H1 (cell line): ENCODE measurements around the gene DUSP10. TPM values are rescaled to one million over a fixed set of nuclear protein-coding genes. Genes with fewer than 3 reads are reported as not detected.

Source experiments
- CTCF ChIA-PET: fragments of 300-600 bp; sonication (Branson Sonifier 250); formaldehyde crosslinking; loops from one replicate; lab custom pipeline; 2021; ENCODE audit not compliant: partially characterized antibody; lab: Charles Lee
- POLR2A ChIA-PET: fragments of 300-600 bp; sonication (Branson Sonifier 250); formaldehyde crosslinking; loops from one replicate; lab custom pipeline; 2021; ENCODE audit warnings: inconsistent platforms; ENCODE audit not compliant: partially characterized antibody; lab: Charles Lee
- DNase-seq, 2 experiments: peaks; one replicate each; pipeline versions ENCODE4 v3.0.0 to v3.0.0-alpha.2; 2010 to 2022; ENCODE audit warnings: low spot score in 2 of 2, low read depth in 1 of 2, mixed read lengths in 1 of 2
- FAIRE-seq: peaks from 2 replicates; lab custom pipeline; 2011; peaks lifted over from hg19 to GRCh38; lab: Jason Lieb, UNC
- H2AFZ ChIP-seq: 2 replicates; pipeline ENCODE4 v1.8.1; 2012; ENCODE audit warnings: low read length, inconsistent platforms
- H2AK5ac ChIP-seq: 2 replicates; pipeline ENCODE4 v1.6.1; 2013; ENCODE audit warnings: low read depth, low read length
- H2BK120ac ChIP-seq: replicated peaks from 2 replicates; pipeline ENCODE3; 2013; ENCODE audit warnings: low read depth, low read length, inconsistent platforms
- H2BK12ac ChIP-seq: 2 replicates; pipeline ENCODE4 v1.6.1; 2013; ENCODE audit warnings: low read depth, low read length
- H2BK15ac ChIP-seq: 2 replicates; pipeline ENCODE4 v1.6.1; 2013; ENCODE audit warnings: low read length
- H2BK20ac ChIP-seq: 2 replicates; pipeline ENCODE4 v1.6.1; 2013; ENCODE audit warnings: low read length
- H2BK5ac ChIP-seq: 2 replicates; pipeline ENCODE4 v1.6.1; 2013; ENCODE audit warnings: low read depth, low read length
- H3K14ac ChIP-seq: 2 replicates; pipeline ENCODE4 v1.6.1; 2013; ENCODE audit warnings: inconsistent platforms; ENCODE audit not compliant: insufficient read length
- H3K18ac ChIP-seq: 2 replicates; pipeline ENCODE4 v1.6.1; 2013; ENCODE audit warnings: low read length; ENCODE audit errors: extremely low read depth
- H3K23ac ChIP-seq: 2 replicates; pipeline ENCODE4 v1.6.1; 2013; ENCODE audit warnings: inconsistent platforms; ENCODE audit not compliant: insufficient read length
- H3K23me2 ChIP-seq: 2 replicates; pipeline ENCODE4 v1.6.1; 2013; ENCODE audit warnings: low read depth, low read length
- H3K27ac ChIP-seq: 2 replicates; pipeline ENCODE4 v1.6.1; 2011; ENCODE audit warnings: low read depth, low read length, inconsistent platforms
- H3K27me3 ChIP-seq, 4 experiments: replicated peaks in 1 of 4; 1 replicate in 1 of 4; 2 replicates in 3 of 4; pipeline versions ENCODE4 v1.6.1 to v1.8.1; 2011 to 2013; ENCODE audit warnings: low read length in 3 of 4, mild to moderate bottlenecking in 3 of 4, inconsistent platforms in 2 of 4, mixed read lengths in 2 of 4, moderate library complexity in 1 of 4; ENCODE audit not compliant: control insufficient read depth in 3 of 4, insufficient read depth in 3 of 4; ENCODE audit errors: extremely low read depth in 1 of 4
- H3K36me3 ChIP-seq, 4 experiments: 2 replicates each; pipeline versions ENCODE4 v1.6.1 to v1.8.1; 2011 to 2013; ENCODE audit warnings: mild to moderate bottlenecking in 4 of 4, low read length in 3 of 4, moderate library complexity in 2 of 4, control low read depth in 1 of 4, inconsistent platforms in 1 of 4; ENCODE audit not compliant: insufficient read depth in 4 of 4, control insufficient read depth in 2 of 4
- H3K4ac ChIP-seq: replicated peaks from 2 replicates; pipeline ENCODE3; 2013; ENCODE audit warnings: low read length, low read depth, mixed read lengths, inconsistent platforms; ENCODE audit not compliant: insufficient read length
- H3K4me1 ChIP-seq, 4 experiments: replicated peaks in 1 of 4; 1 replicate in 1 of 4; 2 replicates in 3 of 4; pipeline versions ENCODE4 v1.6.1 to v1.8.1; 2011 to 2013; ENCODE audit warnings: low read length in 3 of 4, inconsistent platforms in 2 of 4, mixed read lengths in 1 of 4; ENCODE audit not compliant: insufficient read depth in 4 of 4, control insufficient read depth in 3 of 4
- H3K4me2 ChIP-seq, 2 experiments: 2 replicates each; pipeline versions ENCODE4 v1.6.1 to v1.8.1; 2011 to 2013; ENCODE audit warnings: low read depth in 2 of 2, low read length in 2 of 2, control low read depth in 1 of 2, inconsistent platforms in 1 of 2, mild to moderate bottlenecking in 1 of 2; ENCODE audit not compliant: insufficient read depth in 1 of 2
- H3K4me3 ChIP-seq, 4 experiments: fragments of 200-600, 300-600 bp in 1 of 4; sonication (generic), shearing (Covaris generic), sonication (Bioruptor Twin) in 1 of 4; 2 replicates each; pipeline versions ENCODE4 v1.5.1 to v1.8.1; 2011 to 2016; ENCODE audit warnings: low read length in 4 of 4, low read depth in 3 of 4, control low read depth in 2 of 4, inconsistent platforms in 2 of 4, mild to moderate bottlenecking in 2 of 4, mixed read lengths in 1 of 4, moderate library complexity in 1 of 4; ENCODE audit not compliant: insufficient read depth in 2 of 4; ENCODE audit errors: extremely low read depth in 1 of 4
- H3K56ac ChIP-seq: replicated peaks from 2 replicates; pipeline ENCODE3; 2013; ENCODE audit warnings: low read depth, mild to moderate bottlenecking, mixed read lengths, low read length, inconsistent platforms; ENCODE audit not compliant: insufficient read length
- H3K79me1 ChIP-seq: 2 replicates; pipeline ENCODE4 v1.6.1; 2013; ENCODE audit warnings: low read depth, low read length, control low read depth
- H3K79me2 ChIP-seq, 2 experiments: 2 replicates each; pipeline versions ENCODE4 v1.6.1 to v1.8.1; 2012 to 2013; ENCODE audit warnings: low read length in 2 of 2, mild to moderate bottlenecking in 2 of 2, inconsistent platforms in 1 of 2; ENCODE audit not compliant: insufficient read depth in 2 of 2, control insufficient read depth in 1 of 2
- H3K9ac ChIP-seq, 4 experiments: replicated peaks in 1 of 4; 1 replicate in 1 of 4; 2 replicates in 3 of 4; pipeline versions ENCODE4 v1.6.1 to v1.8.1; 2011 to 2013; ENCODE audit warnings: low read depth in 3 of 4, low read length in 3 of 4, control low read depth in 2 of 4, mild to moderate bottlenecking in 2 of 4, moderate library complexity in 2 of 4, inconsistent platforms in 1 of 4; ENCODE audit errors: extremely low read depth in 1 of 4
- H3K9me3 ChIP-seq, 2 experiments: 2 replicates each; pipeline versions ENCODE4 v1.6.1 to v1.8.1; 2012 to 2013; ENCODE audit warnings: mild to moderate bottlenecking in 2 of 2, moderate library complexity in 2 of 2, control low read depth in 1 of 2, inconsistent platforms in 1 of 2, low read depth in 1 of 2, low read length in 1 of 2, mixed read lengths in 1 of 2; ENCODE audit not compliant: insufficient read depth in 2 of 2
- H4K20me1 ChIP-seq, 2 experiments: replicated peaks in 1 of 2; 2 replicates each; pipeline versions ENCODE3 to v1.8.1; 2011 to 2013; ENCODE audit warnings: inconsistent platforms in 2 of 2, low read length in 2 of 2, mild to moderate bottlenecking in 1 of 2; ENCODE audit not compliant: insufficient read depth in 2 of 2, control insufficient read depth in 1 of 2
- H4K5ac ChIP-seq: 2 replicates; pipeline ENCODE4 v1.6.1; 2013; ENCODE audit warnings: low read length, low read depth, mixed read lengths, inconsistent platforms; ENCODE audit not compliant: insufficient read length
- H4K8ac ChIP-seq: 2 replicates; pipeline ENCODE4 v1.8.0; 2013; ENCODE audit warnings: mild to moderate bottlenecking, moderate library complexity, low read length, inconsistent platforms; ENCODE audit not compliant: insufficient read depth; ENCODE audit errors: extremely low read depth
- H4K91ac ChIP-seq: replicated peaks from 2 replicates; pipeline ENCODE3; 2013; ENCODE audit warnings: low read length, mixed read lengths, inconsistent platforms; ENCODE audit not compliant: insufficient read length
- ASH2L ChIP-seq: fragments of 200-600, 300-600 bp; sonication (generic); IDR thresholded peaks from one replicate; pipeline ENCODE4 v1.7.1; 2017; ENCODE audit warnings: low read length
- BRCA1 ChIP-seq: IDR thresholded peaks from 2 replicates; pipeline ENCODE4 v1.6.1; 2012; ENCODE audit warnings: low read depth, low read length, improper control_type of control experiment
- CBX8 ChIP-seq: fragments of 300-800, 300-1000 bp; sonication (generic); IDR thresholded peaks from 2 replicates; pipeline ENCODE4 v1.7.1; 2016; ENCODE audit warnings: low read depth, low read length, borderline replicate concordance
- CEBPB ChIP-seq: IDR thresholded peaks from 2 replicates; pipeline ENCODE4 v1.6.1; 2012; ENCODE audit warnings: low read depth, low read length
- JUN ChIP-seq: IDR thresholded peaks from 2 replicates; pipeline ENCODE4 v1.6.1; 2011; ENCODE audit warnings: low read depth, mild to moderate bottlenecking, improper control_type of control experiment, low read length
- KDM4A ChIP-seq: IDR thresholded peaks from one replicate; pipeline ENCODE4 v1.7.1; 2012; ENCODE audit warnings: low read depth, mild to moderate bottlenecking, moderate library complexity, low read length, inconsistent platforms; ENCODE audit not compliant: severe bottlenecking
- PHF8 ChIP-seq: fragments of 200-600 bp; sonication (generic); conservative IDR thresholded peaks from 2 replicates; pipeline ENCODE4 v1.7.1; 2012; ENCODE audit warnings: low read depth, mild to moderate bottlenecking, inconsistent platforms, low read length, moderate library complexity
- POLR2AphosphoS5 ChIP-seq: IDR thresholded peaks from 2 replicates; pipeline ENCODE4 v1.6.1; 2011; ENCODE audit warnings: low read depth, low read length
- RNF2 ChIP-seq: fragments of 200-900, 300-1000 bp; sonication (generic); IDR thresholded peaks from 2 replicates; pipeline ENCODE4 v1.7.1; 2016; ENCODE audit warnings: borderline replicate concordance, low read depth, mild to moderate bottlenecking, antibody characterized with exemption, low read length; ENCODE audit not compliant: poor library complexity, severe bottlenecking; ENCODE audit errors: missing control alignments
- SP1 ChIP-seq: IDR thresholded peaks from 2 replicates; pipeline ENCODE4 v1.6.1; 2011; ENCODE audit warnings: low read depth, low read length
- SP4 ChIP-seq: IDR thresholded peaks from 2 replicates; pipeline ENCODE4 v1.6.1; 2012; ENCODE audit warnings: low read length, inconsistent platforms
- TAF7 ChIP-seq: optimal IDR thresholded peaks from 2 replicates; pipeline ENCODE3; 2011; ENCODE audit warnings: low read depth, mild to moderate bottlenecking, inconsistent platforms, low read length, moderate library complexity, borderline replicate concordance
- WGBS, 2 experiments: shearing (Covaris generic) in 1 of 2; methylation state at CpG; one replicate each; pipeline versions ENCODE4 v1.1.6 to v1.1.7; 2013 to 2015; ENCODE audit warnings: low lambda C conversion rate in 2 of 2, mixed read lengths in 2 of 2, inconsistent platforms in 1 of 2, low coverage in 1 of 2, missing lambda C conversion rate in 1 of 2; ENCODE audit not compliant: insufficient replicate concordance in 2 of 2, insufficient coverage in 1 of 2, insufficient read length in 1 of 2; ENCODE audit errors: extremely low coverage in 1 of 2, missing lambda C conversion rate in 1 of 2; 5-methylcytosine and 5-hydroxymethylcytosine counted together
- polyA plus RNA-seq, 7 experiments: library from polyadenylated mRNA; depleted of rRNA in 3 of 7; stranded (reverse) in 5 of 7; unstranded in 2 of 7; fragments of >200 nt in 5 of 7; fragments of 200-250 nt in 2 of 7; gene quantifications; 1 replicate in 5 of 7; 2 replicates in 1 of 7; 4 replicates in 1 of 7; pipeline versions ENCODE4 v1.2.1 to v1.2.3, GENCODE V29; 2011 to 2013; ENCODE audit warnings: missing spikeins in 2 of 7, mixed read lengths in 2 of 7
- total RNA-seq: library from RNA; stranded (reverse); fragmentation: NEBNext Ultra II Directional; extraction: Animal tissue kit (Norgen Biotek cat#: 25700); gene quantifications from 2 replicates; pipeline ENCODE4 v1.2.1, GENCODE V29; 2021

Gene DUSP10
- total and polyA plus RNA-seq, 2 of the 8 experiments (the other 6 are each of a cell fraction or from before 2014, with no cell fraction given): 1.2 TPM

DNA sequence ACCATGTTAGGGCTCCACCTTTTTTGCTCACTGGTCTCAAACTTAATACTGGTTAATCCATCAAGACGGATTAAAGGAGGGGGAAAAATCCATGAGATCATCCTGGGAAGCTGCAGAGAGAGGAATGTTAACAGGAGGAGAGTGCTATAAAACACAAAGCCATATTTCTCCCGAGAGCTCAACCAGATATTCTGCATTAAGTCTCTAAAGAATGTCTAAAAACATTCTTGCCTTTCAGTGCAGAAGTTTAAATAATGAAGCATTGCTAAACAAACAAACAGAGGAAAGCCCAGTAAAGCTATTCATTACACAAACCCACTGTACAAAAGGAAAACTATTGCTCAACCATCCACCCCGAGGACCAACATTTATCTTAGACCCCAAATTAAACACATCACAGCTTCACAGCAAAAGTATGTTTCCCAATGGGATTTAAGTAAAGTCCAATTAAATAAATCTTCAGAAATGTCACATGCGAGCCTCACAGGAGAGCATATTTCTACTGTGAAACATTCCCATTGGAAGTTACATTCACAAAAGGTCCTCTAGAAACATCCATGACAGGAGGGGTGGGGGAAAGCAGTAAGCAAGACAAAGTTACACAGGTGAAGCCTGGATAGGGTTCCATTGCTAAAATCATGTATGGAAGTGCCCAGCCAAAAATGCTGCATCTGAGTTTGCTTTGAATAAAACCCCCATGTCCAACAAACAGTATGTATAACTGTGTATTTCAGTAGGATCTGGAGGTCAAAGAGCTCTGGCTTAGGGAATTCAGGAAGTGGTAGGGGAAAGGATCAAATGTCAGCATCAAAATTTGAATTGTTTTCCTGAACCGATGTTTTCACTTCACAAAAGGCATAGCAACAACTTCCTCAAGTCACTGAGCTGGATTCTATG is 23.3 kb downstream of the DUSP10 start:
- Histone ChIP-seq H3K23ac (no peak overlapping the region), H3K23me2 (no peaks in the 10 kb centered on the region), H2BK120ac (no peak overlapping the region), H3K36me3 (peaks cover 0 to 4% (median 0%) of the 10 kb centered on the region in 4 experiments; a peak in 2 of 8 replicates), H4K5ac (no peak overlapping the region), H3K79me1 (no peaks in the 10 kb centered on the region), H3K4me1 (peaks cover 5 to 21% (median 12%) of the 10 kb centered on the region in 4 experiments; a peak in 5 of 7 replicates), H4K91ac (no peak overlapping the region), H3K4me3 (no peak overlapping the region), H4K8ac (no peak overlapping the region), H3K14ac (no peak overlapping the region), H3K27me3 (peaks cover 10 to 25% (median 18%) of the 10 kb centered on the region in 4 experiments), H2BK20ac (no peak overlapping the region), H2BK12ac (no peak overlapping the region), H3K56ac (no peak overlapping the region), H3K4ac (no peak overlapping the region), H3K27ac (no peak overlapping the region), H2BK15ac (no peak overlapping the region), H4K20me1 (peaks cover 0 to 5% of the 10 kb centered on the region in 2 experiments), H3K9ac (no peak overlapping the region), H3K18ac (no peak overlapping the region), H3K79me2 (no peaks in the 10 kb centered on the region), H2AK5ac (no peak overlapping the region), H2BK5ac (no peak overlapping the region), H3K4me2 (no peak overlapping the region), H3K9me3 (peaks cover 11 to 12% of the 10 kb centered on the region in 2 experiments), H2AFZ (no peak overlapping the region)
- POLR2A ChIA-PET: interaction anchor here (2.5 kb wide), 1 partner anchor 23 kb away, joined by 8 read pairs; the partner anchor contains the start of gene DUSP10
- 84% methylated on average over 5 of the region's 5 CpGs; no CpG with 5 or more reads in 1 of the 2 experiments for WGBS, 2 experiments
- CTCF ChIA-PET: interaction anchor here (0.6 to 1.1 kb wide), 2 partner anchors 11 to 18 kb away, joined by 4 to 6 read pairs; no protein-coding TSS in a partner anchor
- FAIRE-seq (no peak), DNase-seq (no peak)
- TF ChIP-seq KDM4A: no peak
- no peak for TF ChIP-seq CBX8
- TF ChIP-seq SP4: no peak
- TF ChIP-seq ASH2L: no peak
- no peak for TF ChIP-seq RNF2
- TF ChIP-seq POLR2AphosphoS5: no peak
- TF ChIP-seq JUN: no peak
- no peak for TF ChIP-seq PHF8
- TF ChIP-seq BRCA1: no peak
- no peak for TF ChIP-seq TAF7
- TF ChIP-seq SP1: no peak
- no peak for TF ChIP-seq CEBPB
